Endothelial cell (in vitro differentiated cells): ENCODE measurements around the gene RHBDF2. TPM values are rescaled to one million over a fixed set of nuclear protein-coding genes. Genes with fewer than 3 reads are reported as not detected.

ENCODE experiments used
- DNase-seq: peaks from one replicate; pipeline ENCODE4 v3.0.0; 2021; ENCODE audit warnings: low spot score
- H3K27ac Mint-ChIP-seq: one replicate; pipeline ENCODE4 v1.8.0; 2021; ENCODE audit warnings: mixed read lengths, inconsistent platforms; ENCODE audit not compliant: unreplicated experiment
- H3K27me3 Mint-ChIP-seq: one replicate; pipeline ENCODE4 v1.8.0; 2021; ENCODE audit warnings: mild to moderate bottlenecking, moderate library complexity, mixed read lengths, inconsistent platforms; ENCODE audit not compliant: unreplicated experiment
- H3K36me3 Mint-ChIP-seq: one replicate; pipeline ENCODE4 v1.8.0; 2021; ENCODE audit warnings: mild to moderate bottlenecking, low read depth, mixed read lengths, inconsistent platforms; ENCODE audit not compliant: unreplicated experiment
- H3K4me1 Mint-ChIP-seq: one replicate; pipeline ENCODE4 v1.8.0; 2021; ENCODE audit warnings: mild to moderate bottlenecking, mixed read lengths, inconsistent platforms; ENCODE audit not compliant: unreplicated experiment
- H3K4me3 Mint-ChIP-seq: one replicate; pipeline ENCODE4 v1.8.0; 2021; ENCODE audit warnings: mild to moderate bottlenecking, mixed read lengths, inconsistent platforms; ENCODE audit not compliant: unreplicated experiment
- H3K9me3 Mint-ChIP-seq: one replicate; pipeline ENCODE4 v1.8.0; 2021; ENCODE audit warnings: mixed read lengths, inconsistent platforms; ENCODE audit not compliant: unreplicated experiment
- total RNA-seq: library from RNA; stranded (reverse); fragmentation: NEBNext Ultra II Directional; extraction: Animal tissue kit (Norgen Biotek cat#: 25700); gene quantifications from one replicate; pipeline ENCODE4 v1.2.1, GENCODE V29; 2021; ENCODE audit not compliant: unreplicated experiment
- TF ChIP-seq, protein P1 (sequence below): fragments of 200-600 bp; sonication (generic); IDR thresholded peaks from one replicate; pipeline ENCODE4 v1.5.0; 2021; ENCODE audit warnings: antibody characterized with exemption; ENCODE audit not compliant: unreplicated experiment

Gene RHBDF2
- total RNA-seq, 1 donor from 2014 or later, result 39.3 TPM

DNA sequence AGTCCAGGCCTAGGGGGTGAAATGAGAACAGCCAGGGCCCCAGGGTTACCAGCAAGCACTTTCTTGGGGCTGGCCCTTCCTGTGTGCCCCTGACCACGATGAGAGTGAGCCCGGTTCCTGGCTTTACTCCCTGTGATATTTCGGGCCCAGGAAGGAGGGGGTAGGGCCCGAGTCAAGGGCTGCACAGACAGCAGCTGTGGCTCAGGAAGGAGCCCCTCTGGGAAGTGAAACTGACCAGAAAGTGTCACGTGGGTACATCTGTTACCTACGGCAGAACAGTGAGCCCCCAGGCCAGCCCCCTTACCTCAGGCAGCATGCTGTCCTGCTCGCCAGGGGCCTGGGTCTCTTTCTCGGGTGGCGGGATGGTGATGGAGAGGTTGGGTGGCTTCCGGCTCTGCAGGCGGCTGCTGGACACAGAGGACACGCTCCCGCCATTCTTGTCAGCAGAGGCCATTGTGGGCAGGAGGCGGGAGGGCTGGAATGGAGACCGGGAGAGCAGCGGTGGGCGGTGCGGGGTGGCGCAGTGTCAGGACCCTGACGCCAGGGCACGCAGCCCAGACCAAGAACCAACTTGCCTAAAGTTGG, 20.1 kb downstream of the RHBDF2 start:
- Mint-ChIP-seq H3K27ac (no peak overlapping the region), H3K27me3 (peaks cover 12% of the 10 kb centered on the region), H3K36me3 (peaks cover 5% of the 10 kb centered on the region), H3K4me1 (peaks cover 12% of the 10 kb centered on the region), H3K9me3 (no peaks in the 10 kb centered on the region), H3K4me3 (no peak overlapping the region)
- TF ChIP-seq, protein P1, sequence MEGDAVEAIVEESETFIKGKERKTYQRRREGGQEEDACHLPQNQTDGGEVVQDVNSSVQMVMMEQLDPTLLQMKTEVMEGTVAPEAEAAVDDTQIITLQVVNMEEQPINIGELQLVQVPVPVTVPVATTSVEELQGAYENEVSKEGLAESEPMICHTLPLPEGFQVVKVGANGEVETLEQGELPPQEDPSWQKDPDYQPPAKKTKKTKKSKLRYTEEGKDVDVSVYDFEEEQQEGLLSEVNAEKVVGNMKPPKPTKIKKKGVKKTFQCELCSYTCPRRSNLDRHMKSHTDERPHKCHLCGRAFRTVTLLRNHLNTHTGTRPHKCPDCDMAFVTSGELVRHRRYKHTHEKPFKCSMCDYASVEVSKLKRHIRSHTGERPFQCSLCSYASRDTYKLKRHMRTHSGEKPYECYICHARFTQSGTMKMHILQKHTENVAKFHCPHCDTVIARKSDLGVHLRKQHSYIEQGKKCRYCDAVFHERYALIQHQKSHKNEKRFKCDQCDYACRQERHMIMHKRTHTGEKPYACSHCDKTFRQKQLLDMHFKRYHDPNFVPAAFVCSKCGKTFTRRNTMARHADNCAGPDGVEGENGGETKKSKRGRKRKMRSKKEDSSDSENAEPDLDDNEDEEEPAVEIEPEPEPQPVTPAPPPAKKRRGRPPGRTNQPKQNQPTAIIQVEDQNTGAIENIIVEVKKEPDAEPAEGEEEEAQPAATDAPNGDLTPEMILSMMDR, result no peak
- no peak for DNase-seq

DNA sequence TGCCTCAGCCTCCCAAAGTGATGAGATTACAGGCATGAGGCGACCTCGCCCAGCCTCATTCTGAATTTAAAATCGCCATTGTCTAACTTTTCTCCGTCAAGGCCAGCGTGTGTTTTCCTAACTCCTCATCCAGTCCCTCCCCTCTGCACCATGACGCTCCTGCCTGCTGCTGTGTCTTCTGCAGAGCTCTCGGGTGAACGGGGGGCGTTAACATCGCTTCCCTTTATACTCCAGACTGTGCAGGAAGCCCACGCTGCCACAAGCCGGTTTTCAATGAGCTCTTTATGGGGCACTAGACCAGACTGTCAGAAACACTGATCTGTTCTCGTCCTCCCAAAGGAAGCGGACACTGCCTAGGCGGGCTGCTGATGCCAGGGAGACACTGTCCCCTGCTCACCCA, 20.6 kb downstream of the RHBDF2 start:
- H3K4me3 Mint-ChIP-seq, result no peak overlapping the region

DNA sequence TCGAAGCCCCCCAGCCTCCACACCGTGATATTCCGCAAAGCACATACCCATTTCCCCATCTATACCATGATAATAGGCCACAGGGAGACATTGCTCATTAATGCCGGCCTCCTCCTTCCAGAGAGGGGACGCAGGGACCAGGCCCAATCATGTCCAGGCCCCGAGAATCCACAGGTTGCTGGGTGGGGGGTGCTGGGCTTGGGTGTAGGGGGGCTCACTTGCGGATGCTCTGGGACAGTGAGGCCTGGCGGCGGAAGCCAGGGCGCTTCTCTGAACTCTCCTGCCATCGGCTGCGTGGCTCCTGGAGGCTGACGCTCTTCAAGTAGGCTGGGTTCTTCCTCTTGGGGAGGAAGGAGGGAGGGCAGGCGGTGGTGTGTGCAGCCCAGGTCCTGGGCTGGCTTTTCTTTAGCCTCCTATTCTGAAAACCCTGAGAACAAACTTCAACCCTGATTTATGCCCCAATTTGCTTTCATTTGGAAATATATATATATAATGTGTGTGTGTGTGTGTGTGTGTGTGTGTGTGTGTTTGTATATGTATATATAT, 21.6 kb downstream of the RHBDF2 start:
- H3K4me3 Mint-ChIP-seq, result no peak overlapping the region
- no peaks in the 10 kb centered on the region for H3K9me3 Mint-ChIP-seq
- TF ChIP-seq, protein P1, result no peak
- peaks cover 4% of the 10 kb centered on the region for H3K4me1 Mint-ChIP-seq
- H3K36me3 Mint-ChIP-seq, result peaks cover 13% of the 10 kb centered on the region
- no peak overlapping the region for H3K27ac Mint-ChIP-seq
- DNase-seq, result no peak
- H3K27me3 Mint-ChIP-seq, result peaks cover 17% of the 10 kb centered on the region

More for the DNA sequence above, 20.6 kb downstream of the RHBDF2 start:
- Mint-ChIP-seq H3K4me1 (peaks cover 10% of the 10 kb centered on the region), H3K9me3 (no peaks in the 10 kb centered on the region), H3K36me3 (peaks cover 5% of the 10 kb centered on the region), H3K27me3 (peaks cover 12% of the 10 kb centered on the region), H3K27ac (peak overlapping the region; percentile 48)
- no peak for DNase-seq
- TF ChIP-seq, protein P1, result no peak

DNA sequence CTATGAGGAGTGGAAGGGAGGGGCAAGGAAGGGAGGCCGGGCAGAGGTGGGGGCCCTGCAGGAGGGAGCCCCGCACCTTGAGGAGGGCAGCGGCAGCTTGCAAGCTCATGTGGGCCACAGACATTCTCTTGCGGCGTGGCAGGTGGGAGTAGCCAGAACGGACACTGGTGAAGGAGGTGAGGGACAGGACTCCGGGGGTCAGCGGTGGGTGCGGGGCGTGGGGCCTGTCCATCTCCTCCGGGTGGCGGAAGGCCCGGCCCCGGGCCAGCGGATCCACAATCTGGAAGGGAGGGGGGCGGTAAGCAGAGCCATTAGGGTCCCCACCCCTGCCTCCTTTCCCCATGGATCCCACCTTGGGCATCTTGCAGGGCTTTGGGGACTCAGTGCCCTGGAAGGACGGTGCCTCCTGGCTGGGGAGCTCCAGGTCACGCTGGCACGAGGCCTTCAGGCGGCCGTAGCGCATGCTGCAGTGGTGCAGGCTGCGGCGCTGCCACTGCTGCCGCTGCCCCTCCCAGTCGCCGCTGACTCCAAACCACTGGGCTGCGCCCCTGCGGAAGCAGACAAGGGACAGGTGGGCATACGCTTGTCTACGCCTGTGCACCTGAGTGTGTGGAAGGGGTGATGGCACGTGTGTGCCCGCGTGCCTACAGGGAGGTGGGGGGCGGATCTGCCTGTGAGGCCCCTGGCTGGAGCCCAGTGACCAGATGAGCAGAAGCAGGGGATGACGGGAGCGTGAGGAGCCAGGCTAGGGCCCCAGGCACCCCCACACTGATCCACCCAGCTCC, 22.3 kb downstream of the RHBDF2 start:
- Mint-ChIP-seq H3K4me3 (no peak overlapping the region), H3K27me3 (peaks cover 15% of the 10 kb centered on the region), H3K9me3 (no peaks in the 10 kb centered on the region), H3K4me1 (no peaks in the 10 kb centered on the region), H3K27ac (no peak overlapping the region), H3K36me3 (peaks cover 13% of the 10 kb centered on the region)
- DNase-seq, result no peak
- TF ChIP-seq, protein P1, result no peak

DNA sequence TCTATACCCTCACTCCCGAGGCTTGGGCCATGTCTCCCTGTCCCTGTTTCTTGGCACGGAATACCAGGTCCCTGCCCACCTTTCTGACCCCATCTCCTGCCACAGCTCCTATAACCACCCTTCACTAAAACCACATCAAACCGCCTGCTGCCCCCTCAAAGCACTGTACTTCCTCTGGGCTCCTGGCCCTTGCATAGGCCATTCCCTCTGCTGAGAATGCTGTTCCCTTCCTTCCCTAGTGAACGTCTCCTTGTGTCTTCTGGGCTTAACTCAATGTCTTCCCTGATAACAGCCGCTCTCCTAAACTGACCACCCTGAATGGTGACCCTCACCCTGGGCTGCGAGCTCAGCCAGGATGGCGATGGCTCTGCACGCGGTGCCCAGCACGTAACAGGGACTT, 23.1 kb downstream of the RHBDF2 start:
- Mint-ChIP-seq H3K9me3 (no peaks in the 10 kb centered on the region), H3K27me3 (peaks cover 18% of the 10 kb centered on the region), H3K4me3 (peak overlapping the region; percentile 3), H3K36me3 (peaks cover 15% of the 10 kb centered on the region), H3K27ac (no peak overlapping the region), H3K4me1 (no peaks in the 10 kb centered on the region)
- DNase-seq, result no peak
- TF ChIP-seq, protein P1, result no peak
